COR-L47 (cell line): ENCODE measurements around the gene BCAS1.

Source experiments
- DNase-seq: peaks from one replicate; lab custom pipeline; 2025; lab: John Stamatoyannopoulos, UW

Gene BCAS1, protein sequence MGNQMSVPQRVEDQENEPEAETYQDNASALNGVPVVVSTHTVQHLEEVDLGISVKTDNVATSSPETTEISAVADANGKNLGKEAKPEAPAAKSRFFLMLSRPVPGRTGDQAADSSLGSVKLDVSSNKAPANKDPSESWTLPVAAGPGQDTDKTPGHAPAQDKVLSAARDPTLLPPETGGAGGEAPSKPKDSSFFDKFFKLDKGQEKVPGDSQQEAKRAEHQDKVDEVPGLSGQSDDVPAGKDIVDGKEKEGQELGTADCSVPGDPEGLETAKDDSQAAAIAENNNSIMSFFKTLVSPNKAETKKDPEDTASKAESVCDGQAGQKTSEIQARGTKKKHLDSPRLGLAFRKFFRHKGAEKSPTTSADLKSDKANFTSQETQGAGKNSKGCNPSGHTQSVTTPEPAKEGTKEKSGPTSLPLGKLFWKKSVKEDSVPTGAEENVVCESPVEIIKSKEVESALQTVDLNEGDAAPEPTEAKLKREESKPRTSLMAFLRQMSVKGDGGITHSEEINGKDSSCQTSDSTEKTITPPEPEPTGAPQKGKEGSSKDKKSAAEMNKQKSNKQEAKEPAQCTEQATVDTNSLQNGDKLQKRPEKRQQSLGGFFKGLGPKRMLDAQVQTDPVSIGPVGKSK

DNA sequence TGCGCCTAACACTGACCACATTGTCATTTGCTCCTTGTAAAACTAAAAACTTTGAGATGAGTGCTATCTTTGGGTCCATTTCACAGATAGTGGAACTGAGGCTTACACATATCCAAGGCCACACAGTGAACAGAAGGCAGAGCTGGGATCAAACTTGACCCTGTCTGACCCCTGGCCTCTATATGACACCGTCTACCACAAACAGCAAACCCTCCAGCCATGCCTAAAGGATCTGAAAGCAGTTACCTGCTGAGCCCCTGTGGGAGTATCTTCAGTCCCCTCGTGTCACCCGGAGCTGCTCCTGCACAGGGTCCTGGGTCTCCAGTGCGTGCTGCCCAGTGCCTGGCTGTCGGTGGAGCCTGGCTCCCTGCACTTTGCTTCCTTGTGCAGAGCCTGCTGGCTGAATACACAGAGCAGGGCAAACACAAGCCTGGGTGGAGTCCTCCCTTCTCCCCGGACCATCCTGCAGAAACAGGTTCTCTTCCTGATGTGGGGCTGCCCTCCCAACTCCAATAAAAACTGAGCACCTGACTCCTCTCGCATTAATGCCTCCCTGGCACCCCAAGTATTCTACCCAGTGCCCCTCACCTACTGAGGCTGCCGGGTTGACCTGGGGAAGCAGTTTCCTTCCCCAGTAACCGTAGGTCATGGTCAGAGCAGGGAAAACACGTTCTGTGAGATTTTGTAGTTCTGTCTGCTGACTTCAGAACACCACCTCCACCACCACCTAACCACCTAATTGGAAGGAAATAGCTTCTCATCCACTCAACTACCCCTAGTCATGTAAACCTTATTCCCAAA lies at the start of gene BCAS1:
Gene BCAS1, minus strand, starts transcription at position 408 of the 801 bp plus-strand sequence. CDS start 11,876 bp downstream, outside the sequence.
- DNase-seq: no peak

DNA sequence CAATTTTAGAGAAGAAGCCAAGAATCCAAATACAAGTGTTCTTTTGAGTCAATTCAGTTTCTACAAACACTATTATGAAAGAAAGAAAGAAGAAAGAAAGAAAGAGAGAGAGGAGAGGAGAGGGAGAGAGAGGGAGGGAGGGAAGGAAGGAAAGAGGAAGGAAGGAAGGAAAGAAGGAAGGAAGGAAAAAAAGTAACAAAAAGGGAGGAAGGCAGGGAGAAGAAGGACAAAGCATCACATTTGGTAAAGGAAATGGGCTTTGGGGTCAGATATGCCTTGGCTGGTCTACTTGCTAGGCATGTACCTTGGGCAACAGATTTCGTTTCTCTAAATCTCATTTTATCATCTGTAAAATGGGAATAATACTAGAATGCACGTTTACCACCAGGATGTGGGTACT lies 49.4 kb upstream of the BCAS1 start:
- no peak for DNase-seq

DNA sequence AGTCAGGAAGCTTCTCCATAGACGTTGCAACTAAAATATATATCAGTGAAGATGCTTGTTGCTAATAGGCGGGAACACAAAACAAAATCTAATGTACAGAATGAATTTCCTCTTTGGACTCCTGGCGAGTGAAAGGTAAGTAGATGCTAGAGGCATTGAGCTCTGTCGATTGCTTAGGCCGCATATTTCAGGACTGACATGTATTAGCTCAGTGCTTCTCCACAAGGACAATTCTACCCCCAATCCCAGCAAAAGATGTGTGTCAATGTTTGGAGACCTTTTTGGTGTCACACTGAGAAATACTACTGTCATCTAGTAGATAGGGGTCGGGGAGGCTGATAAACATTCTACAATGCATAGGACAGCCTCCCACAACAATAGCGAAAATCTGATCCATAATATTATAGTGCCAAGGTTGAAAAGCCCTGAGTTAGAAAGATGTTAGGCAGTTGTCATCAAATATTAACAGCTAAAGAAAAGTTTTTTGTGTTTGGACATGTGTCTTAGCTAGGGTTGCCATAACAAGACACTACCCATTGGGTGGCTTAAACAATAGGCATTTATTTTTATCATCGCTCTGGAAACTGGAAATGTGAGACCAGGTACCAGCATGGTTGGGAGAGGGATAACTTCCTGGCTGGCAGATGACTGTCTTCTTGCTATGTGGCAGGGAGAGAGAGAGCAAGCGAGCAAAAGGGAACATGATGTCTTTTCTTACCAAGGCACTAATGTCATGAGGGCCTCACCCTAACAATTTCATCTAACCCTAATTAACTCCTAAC lies 48.0 kb upstream of the BCAS1 start:
- DNase-seq: no peak

DNA sequence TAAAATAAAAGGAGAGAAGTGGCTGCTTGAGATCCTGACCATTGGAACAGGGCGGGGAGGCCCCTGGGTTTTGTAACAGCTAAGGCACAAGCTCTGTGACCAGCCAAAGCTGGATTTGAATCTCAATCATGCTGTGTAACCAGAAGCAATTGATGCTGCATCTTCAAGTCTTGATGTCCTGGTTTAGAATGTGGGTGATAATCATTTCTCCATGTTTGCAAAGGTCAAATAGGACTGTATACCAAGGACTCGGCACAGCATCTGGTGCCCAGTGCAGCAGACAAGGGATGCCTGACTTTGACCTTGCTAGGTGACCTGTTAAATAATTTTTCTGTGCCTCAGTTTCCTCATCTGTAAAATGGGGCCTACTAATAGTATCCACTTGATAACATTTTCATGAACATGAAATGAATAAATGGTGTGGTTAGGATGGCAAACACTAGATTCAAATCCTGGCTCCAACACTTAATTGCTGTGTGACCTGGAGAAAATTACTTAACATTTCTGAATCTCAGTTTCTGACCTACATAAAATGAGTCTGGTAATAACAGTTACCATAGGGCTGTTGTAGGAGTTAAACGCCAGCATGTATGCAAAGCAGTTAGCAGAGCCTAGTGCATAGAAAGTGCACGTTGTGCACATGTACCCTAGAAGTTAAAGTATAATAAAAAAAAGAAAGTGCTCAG lies 46.3 kb upstream of the BCAS1 start:
- no peak for DNase-seq

DNA sequence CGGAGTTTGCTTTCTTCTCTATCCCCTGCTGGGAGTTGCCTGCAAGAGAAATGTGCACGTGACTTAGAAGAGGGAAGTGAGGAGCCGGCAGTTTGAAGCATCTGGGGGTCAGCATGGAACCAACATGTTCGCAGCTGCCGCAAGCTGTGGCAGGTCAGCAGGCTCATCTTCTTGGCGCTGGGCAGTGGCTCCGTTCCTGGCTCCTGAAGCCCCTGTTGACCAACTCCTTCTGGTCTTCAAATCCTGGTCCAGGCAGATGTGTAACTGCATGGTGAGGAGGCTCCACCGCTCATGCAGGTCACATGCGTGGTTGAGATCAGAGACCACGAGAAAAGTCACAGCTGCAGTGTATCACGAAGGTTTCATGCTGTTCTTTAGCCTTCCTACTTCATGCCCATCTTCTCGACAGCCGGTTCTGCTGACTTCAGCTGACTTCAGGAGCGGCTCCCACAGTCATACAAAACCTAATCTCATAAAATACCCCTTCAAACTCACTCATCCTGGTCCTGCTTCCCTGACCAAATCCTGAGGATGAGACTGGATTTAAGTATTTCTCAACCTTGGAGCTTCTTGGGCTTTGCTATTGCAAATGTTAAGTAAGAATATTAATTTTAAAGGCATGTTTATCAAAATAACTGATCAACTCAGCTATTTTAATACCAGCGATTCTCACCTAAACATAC lies 44.9 kb upstream of the BCAS1 start:
- DNase-seq: no peak

DNA sequence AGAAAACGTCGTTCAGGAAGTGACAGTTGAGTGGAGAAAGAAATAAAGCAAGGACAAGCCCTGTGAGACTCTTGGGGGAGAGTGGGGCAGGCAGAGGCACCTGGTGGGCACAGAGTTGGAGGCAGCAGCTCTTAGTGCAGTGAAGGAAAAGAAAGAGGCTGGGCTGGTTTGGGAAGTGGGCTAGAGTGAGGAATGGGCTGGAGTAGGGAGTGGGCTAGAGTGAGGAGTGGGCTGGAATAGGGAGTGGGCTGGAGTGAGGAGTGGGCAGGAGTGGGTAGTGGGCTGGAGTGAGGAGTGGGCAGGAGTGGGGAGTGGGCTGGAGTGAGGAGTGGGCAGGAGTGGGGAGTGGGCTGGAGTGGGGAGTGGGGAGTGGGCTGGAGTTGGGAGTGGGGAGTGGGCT lies 43.7 kb upstream of the BCAS1 start:
- no peak for DNase-seq

DNA sequence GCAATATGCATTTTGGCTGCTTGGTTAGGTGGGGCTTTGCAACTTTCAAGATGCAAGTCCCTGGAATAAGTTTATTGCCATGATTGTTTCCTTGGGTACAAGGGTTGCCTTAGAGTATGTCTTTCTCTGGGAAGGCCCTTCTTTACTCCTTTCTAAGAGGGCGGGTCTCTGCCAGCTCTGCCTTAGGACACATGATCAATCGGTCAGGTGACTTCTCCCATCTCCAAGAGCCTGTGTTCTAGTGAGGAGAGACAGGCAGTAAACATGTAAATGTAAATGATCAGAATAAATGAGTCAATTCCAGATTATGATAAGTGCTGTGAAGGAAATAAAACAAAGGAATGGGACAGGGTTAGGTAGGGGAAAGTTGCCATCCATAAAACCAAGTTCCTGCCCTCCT lies 43.2 kb upstream of the BCAS1 start:
- DNase-seq: no peak

DNA sequence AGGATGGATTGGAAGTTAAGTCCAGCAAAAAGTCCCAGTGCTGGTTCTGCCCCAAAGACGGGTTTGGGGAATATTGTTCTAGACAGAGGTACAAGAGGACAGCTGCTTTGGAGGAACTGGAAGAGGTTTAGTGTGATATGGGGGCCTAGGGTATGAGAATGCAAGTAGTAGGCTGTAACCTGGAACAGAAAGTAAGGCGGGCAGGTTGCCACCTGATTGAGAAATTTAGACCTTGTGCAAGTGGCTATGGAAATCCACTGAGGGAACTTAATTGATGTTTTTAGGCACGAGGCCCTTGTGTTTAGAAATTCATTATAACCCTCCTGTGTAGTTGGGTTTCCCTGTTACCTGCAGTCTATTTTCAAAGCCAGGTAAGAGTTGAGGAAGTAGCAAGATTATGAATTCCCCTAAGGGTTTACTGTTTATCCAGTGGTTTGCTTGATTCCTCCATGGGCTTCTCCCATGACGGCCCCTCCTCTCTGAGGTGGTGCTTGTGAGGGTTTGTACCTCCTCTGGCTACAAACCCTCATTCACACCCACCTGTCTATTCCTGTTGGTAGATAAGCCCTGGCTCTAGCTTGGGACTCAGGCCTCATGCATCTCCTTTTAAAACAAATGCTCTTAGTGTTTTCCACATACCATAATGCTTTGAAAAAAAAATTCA lies 42.0 kb upstream of the BCAS1 start:
- DNase-seq: no peak

DNA sequence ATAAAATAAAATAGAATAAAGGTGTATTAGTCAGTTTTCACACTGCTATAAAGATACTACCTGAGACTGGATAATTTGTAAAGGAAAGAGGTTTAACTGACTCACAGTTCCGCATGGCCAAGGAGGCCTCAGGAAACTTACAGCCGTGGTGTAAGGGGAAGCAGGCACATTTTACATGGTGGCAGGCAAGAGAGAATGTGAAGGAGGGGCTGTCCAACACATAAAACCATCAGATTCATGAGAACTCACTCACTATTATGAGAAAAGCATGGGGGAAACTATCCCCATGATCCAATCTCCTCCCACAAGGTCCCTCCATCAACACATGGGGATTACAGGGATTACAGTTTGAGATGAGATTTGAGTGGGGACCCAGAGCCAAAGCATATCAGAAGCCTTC lies 41.1 kb upstream of the BCAS1 start:
- DNase-seq: no peak

DNA sequence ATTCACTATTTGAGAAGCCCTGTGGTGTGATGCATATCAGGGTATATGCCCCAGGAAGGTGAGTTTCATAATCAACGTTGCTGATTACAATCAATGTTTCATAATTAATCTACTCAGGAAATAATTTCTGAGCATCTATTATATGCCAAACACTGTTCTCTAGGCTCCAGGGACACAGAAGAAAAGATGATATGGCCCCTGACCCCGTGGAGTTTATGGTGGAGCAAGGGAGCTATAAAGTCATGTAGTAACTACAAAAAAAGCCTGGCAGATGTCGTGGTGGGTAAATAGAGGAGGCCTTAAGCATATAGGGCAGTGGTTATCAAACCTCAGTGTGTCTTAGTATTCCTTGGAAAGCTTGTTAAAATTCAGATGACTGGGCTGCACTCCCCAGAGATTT lies 40.1 kb upstream of the BCAS1 start:
- no peak for DNase-seq

DNA sequence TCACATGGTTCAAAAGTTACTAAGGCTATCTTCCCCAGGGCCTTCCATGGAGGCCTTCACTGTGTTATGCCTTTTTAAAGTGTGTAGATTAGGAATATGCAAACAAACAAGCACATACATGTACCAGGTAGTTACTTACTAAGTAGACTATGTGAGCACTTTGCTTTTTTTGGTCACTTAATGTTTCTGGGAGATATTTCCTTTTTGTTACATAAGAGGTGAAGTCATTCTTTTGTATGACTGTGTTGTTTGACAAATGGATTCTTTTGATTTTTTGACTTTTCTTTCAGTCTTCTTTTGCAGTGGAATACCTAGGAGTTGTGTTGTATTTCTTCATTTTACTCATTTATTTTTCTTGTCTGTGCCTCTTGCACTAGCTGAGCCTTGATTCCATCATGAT lies 39.6 kb upstream of the BCAS1 start:
- no peak for DNase-seq

DNA sequence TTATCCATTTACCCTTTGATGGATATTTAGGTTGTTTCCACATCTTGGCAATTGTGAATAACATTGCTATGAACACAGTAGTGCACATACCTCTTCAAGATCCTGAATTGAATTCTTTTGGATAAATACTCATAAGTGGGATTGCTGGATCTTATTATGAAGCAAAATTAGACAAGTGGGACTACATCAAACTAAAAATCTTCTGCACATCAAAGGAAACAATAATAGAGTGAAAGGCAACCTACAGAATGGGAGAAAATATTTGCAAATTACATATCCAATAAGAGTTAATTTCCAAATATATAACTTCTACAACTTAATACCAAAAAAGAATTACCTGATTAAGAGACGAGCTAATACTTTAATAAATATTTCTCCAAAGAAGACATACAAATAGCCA lies 38.4 kb upstream of the BCAS1 start:
- no peak for DNase-seq

DNA sequence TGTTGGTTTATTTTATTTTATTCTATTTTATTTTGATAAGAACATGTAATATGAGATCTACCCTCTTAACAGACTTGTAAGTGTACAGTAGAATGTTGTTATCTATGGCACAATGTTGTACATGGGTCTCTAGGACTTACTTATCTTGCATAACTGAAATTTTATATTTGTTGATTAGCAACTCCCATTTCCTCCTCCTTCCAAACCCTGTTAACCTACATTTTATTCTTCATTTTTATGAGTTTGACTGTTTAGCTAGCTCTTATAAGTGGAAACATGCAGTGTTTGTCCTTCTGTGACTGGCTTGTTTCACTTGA lies 37.9 kb upstream of the BCAS1 start:
- DNase-seq: no peak

DNA sequence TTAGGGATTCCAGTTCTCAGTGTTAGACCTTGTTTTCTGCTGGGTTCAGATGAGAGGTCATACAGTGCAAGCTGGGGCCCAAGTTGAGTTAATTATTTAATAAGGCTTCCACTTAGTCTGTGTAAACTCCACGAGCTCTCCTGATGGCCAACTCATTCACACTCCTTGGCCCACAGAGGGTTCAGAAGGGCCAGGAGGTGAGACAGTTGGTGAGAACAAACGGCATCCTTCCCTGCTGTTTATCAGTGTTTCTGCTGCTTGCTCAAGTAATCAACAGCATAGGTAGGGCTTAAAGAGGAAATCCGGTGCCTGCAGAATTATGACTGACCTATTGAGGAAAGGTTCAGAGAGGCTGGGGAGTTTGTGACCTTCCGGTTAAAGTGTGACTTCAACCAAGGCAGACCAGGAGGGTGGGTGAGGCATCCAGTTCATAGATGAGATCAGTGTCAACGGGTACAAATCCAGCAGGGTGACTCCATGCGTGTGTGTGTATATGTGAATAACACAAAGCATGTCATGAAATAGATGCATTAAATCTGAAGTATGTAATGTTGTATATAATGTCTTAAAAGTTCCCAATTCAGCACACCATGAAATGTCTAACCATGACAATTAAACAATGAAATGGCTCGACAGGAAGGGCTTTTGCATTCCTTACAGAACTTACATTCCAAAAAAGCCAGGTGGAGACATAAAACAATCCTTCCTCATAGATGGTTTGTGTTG lies 37.4 kb upstream of the BCAS1 start:
- DNase-seq: no peak

DNA sequence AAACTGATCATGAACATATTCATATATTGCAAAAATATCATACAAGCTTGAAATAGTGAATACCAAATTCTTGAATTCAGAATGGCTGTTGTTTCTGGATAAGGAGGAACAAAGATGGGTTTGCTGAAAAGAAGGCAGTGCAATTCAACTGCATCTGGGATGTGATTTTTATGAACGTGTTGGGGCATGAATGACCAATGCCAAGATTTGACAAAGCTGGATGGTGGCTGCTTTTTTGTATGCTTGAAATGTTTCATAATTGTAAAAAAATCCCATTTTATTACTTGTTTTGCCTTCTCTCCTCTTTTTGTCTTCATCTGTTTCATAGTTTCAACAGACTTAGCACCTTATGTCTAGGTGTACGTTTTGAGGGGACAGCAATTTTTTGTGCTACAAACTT lies 36.8 kb upstream of the BCAS1 start:
- DNase-seq: no peak

DNA sequence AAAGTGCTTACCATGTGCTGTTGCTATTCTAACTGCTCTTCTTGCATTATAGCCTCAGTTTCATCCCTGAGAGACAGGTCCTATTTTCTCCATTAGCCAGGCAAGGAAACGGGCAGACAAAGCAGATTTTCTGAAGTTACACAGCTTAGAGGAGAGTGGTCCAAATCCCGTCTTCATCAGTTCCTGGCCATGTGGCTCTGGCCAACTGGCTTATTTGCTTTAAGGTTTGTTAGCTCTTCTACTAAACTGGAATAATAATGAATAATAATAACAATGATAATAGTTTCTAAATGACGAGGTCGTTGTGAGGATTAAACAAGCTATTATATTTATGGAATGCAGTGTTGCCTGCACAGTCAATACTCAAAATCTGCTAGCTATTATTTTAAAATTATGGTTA lies 35.8 kb upstream of the BCAS1 start:
- no peak for DNase-seq

DNA sequence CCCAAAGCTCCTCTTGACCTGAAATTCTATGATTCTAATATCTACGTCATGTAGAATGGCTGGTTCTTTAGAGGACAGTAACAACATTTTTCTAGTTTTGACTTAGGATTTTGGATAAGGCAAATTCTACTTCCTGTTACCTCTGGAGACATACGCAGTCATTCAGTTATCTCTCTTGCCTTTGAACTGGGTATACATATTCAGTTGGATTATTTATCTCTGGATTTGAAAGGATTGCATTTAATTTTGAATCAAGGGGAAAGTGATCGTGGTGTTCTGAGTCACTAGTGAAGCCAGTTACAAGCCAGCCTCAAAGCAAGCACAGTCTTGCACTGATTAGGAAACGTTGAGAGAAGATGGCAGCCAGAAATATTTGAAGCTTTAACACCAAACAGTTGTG lies 35.3 kb upstream of the BCAS1 start:
- no peak for DNase-seq

DNA sequence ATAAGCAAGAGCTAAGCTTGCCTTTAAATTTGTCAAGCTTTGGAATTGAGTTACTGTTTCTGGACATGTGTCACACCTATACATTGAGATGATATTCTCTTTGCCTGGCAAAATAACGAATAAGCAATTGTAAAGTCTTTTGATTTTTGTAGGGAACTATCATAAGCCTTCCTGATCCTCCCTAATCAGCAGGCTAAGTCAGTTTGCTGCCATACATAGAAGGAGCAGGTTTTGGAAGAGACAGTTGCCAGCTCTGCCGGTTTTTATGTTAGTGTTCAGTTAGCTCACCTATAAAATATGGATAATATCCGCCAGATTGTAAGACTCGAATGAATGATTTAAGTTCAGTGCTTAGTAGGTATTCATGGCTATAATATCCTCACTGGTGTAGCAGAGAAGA lies 34.4 kb upstream of the BCAS1 start:
- DNase-seq: no peak

DNA sequence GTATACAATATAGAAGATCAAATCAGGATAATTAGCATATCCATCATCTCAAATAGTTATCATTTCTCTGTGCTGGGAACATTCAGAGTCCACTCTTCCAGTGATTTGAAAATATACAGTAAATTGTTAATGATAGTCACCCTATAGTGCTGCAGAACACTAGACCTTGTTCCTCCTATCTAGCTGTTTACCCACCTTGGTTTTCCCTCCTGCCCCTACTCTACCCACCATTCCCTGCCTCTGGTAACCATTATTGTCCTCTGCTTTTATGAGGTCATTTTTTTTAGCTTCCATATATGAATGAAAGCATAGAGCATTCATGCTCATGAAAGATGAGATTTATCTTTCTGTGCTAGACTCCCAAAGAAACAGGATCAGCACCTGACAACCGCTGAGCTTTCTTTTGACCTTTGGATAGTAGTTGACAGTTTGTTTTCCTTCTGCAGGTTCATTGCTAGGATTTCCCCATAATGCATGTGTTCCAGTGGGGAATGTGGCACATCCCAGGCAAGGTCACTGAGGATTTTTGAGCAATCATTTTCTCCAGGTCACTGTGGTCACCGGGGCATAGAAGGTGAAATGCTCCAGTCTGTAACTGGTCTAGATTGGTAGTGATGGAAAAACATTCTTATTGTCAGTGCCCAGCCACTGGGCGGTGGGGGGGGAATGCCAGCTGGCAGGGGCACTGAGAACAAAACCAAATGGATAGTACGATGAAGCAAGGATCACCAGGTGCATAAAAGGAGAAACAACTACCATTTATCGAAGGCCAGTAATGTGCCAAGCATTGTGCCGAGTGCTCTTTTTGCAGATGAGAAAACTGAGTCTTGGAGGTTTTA lies 33.6 kb upstream of the BCAS1 start:
- no peak for DNase-seq
